Measurements from ENCODE around the gene EIPR1. TPM values are rescaled to one million over a fixed set of nuclear protein-coding genes. Genes with fewer than 3 reads are reported as not detected.

The EIPR1 gene
- total RNA-seq, 1 experiment from 2014 or later, result 40.4 TPM

- Histone ChIP-seq H3F3A (ENCODE audit: insufficient read depth, low read depth) (no peaks in the 10 kb centered on the region), H3K9me3 (ENCODE audit: insufficient read depth, low read depth) (no peaks in the 10 kb centered on the region), H3K27ac (no peak overlapping the region), H3K36me3 (ENCODE audit: low read depth) (no peaks in the 10 kb centered on the region), H2AFZ (no peak overlapping the region), H3K4me1 (replicated peaks; ENCODE audit: insufficient read depth) (no peaks in the 10 kb centered on the region), H3K9me2 (ENCODE audit: insufficient read depth) (no peaks in the 10 kb centered on the region), H3K27me3 (ENCODE audit: insufficient read depth, low read depth) (no peaks in the 10 kb centered on the region), H4K20me1 (ENCODE audit: insufficient read depth) (peaks cover 35% of the 10 kb centered on the region), H3K4me3 (no peak overlapping the region), H3K79me2 (ENCODE audit: low read depth) (no peaks in the 10 kb centered on the region), H3K4me2 (no peak overlapping the region)
- DNase-seq, result no peak
- ChIA-PET POLR2A (ENCODE audit: unreplicated experiment) (no interaction called here), CTCF (no interaction called here)
- intact Hi-C loops (cut with micrococcal nuclease; ENCODE audit: unreplicated experiment), result no loop called here
- TF ChIP-seq EZH2 (IDR thresholded peaks at IDR 0.05; ENCODE audit: low read depth), result no peak
- TF ChIP-seq, protein P1, sequence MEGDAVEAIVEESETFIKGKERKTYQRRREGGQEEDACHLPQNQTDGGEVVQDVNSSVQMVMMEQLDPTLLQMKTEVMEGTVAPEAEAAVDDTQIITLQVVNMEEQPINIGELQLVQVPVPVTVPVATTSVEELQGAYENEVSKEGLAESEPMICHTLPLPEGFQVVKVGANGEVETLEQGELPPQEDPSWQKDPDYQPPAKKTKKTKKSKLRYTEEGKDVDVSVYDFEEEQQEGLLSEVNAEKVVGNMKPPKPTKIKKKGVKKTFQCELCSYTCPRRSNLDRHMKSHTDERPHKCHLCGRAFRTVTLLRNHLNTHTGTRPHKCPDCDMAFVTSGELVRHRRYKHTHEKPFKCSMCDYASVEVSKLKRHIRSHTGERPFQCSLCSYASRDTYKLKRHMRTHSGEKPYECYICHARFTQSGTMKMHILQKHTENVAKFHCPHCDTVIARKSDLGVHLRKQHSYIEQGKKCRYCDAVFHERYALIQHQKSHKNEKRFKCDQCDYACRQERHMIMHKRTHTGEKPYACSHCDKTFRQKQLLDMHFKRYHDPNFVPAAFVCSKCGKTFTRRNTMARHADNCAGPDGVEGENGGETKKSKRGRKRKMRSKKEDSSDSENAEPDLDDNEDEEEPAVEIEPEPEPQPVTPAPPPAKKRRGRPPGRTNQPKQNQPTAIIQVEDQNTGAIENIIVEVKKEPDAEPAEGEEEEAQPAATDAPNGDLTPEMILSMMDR (conservative IDR thresholded peaks at IDR 0.05), result no peak
- BruUV-seq (replicated peaks), result no TSS peak
Observed at GRCh38 chr2:3291113-3291512, 86.5 kb downstream of the EIPR1 start.

GRCh38 chr2:3290655-3291054 is 87.0 kb downstream of the EIPR1 start:
- Histone ChIP-seq H3K36me3 (ENCODE audit: low read depth) (no peaks in the 10 kb centered on the region), H3K4me3 (no peak overlapping the region), H3K79me2 (ENCODE audit: low read depth) (no peaks in the 10 kb centered on the region), H3K9me2 (ENCODE audit: insufficient read depth) (no peaks in the 10 kb centered on the region), H4K20me1 (ENCODE audit: insufficient read depth) (peaks cover 38% of the 10 kb centered on the region), H2AFZ (no peak overlapping the region), H3K27me3 (ENCODE audit: insufficient read depth, low read depth) (no peaks in the 10 kb centered on the region), H3K9me3 (ENCODE audit: insufficient read depth, low read depth) (no peaks in the 10 kb centered on the region), H3K27ac (no peak overlapping the region), H3K4me2 (no peak overlapping the region), H3F3A (ENCODE audit: insufficient read depth, low read depth) (no peaks in the 10 kb centered on the region), H3K4me1 (replicated peaks; ENCODE audit: insufficient read depth) (no peaks in the 10 kb centered on the region)
- no TSS peak for BruUV-seq (replicated peaks)
- TF ChIP-seq EZH2 (IDR thresholded peaks at IDR 0.05; ENCODE audit: low read depth), result no peak
- TF ChIP-seq, protein P1 (conservative IDR thresholded peaks at IDR 0.05), result no peak
- intact Hi-C loops (cut with micrococcal nuclease; ENCODE audit: unreplicated experiment), result no loop called here
- POLR2A ChIA-PET (ENCODE audit: unreplicated experiment), result no interaction called here
- CTCF ChIA-PET, result no interaction called here
- DNase-seq, result no peak

- CTCF ChIA-PET, result no interaction called here
Observed at GRCh38 chr2:3289971-3290370, 87.6 kb downstream of the EIPR1 start.

More at GRCh38 chr2:3289971-3290370, 87.6 kb downstream of the EIPR1 start:
- H2AFZ ChIP-seq, result no peak overlapping the region
- BruUV-seq (replicated peaks), result no TSS peak
- no peaks in the 10 kb centered on the region for H3K79me2 ChIP-seq (ENCODE audit: low read depth)
- no peaks in the 10 kb centered on the region for H3K4me1 ChIP-seq (replicated peaks; ENCODE audit: insufficient read depth)
- no peak for DNase-seq
- H3K4me2 ChIP-seq, result no peak overlapping the region
- POLR2A ChIA-PET (ENCODE audit: unreplicated experiment), result no interaction called here
- no peaks in the 10 kb centered on the region for H3K27me3 ChIP-seq (ENCODE audit: insufficient read depth, low read depth)
- H3K27ac ChIP-seq, result no peak overlapping the region
- TF ChIP-seq, protein P1 (conservative IDR thresholded peaks at IDR 0.05), result no peak
- no peak for TF ChIP-seq EZH2 (IDR thresholded peaks at IDR 0.05; ENCODE audit: low read depth)
- H3K36me3 ChIP-seq (ENCODE audit: low read depth), result no peaks in the 10 kb centered on the region
- H3K9me2 ChIP-seq (ENCODE audit: insufficient read depth), result no peaks in the 10 kb centered on the region
- intact Hi-C loops (cut with micrococcal nuclease; ENCODE audit: unreplicated experiment), result no loop called here
- H3K4me3 ChIP-seq, result no peak overlapping the region
- peaks cover 38% of the 10 kb centered on the region for H4K20me1 ChIP-seq (ENCODE audit: insufficient read depth)
- no peaks in the 10 kb centered on the region for H3K9me3 ChIP-seq (ENCODE audit: insufficient read depth, low read depth)
- H3F3A ChIP-seq (ENCODE audit: insufficient read depth, low read depth), result no peaks in the 10 kb centered on the region
